Anterior cingulate cortex (tissue), 58 donors: ENCODE data around the gene SNX24.
"Not testable (repeated sequence)": the region's sequence is repeated elsewhere in the genome, so short reads cannot be mapped to it uniquely, and the experiment has no call there.

Experiments used
- DNase-seq, 58 donors: peaks; one replicate each; lab custom pipeline; 2025; lab: John Stamatoyannopoulos, UW

Gene SNX24

GRCh38 chr5:122845229-122846050 is at the start of gene SNX24:
Gene SNX24 (plus strand): TSS chr5:122845613. CDS start chr5:122845634, 21 bp downstream.
- peak in 57 of 58 donors; percentile 20 to 86 (median 71) for DNase-seq

- DNase-seq = no peak
These were observed 39.9 kb upstream of the SNX24 start for GRCh38 chr5:122805481-122805880.

- DNase-seq = no peak
These were observed 35.0 kb upstream of the SNX24 start for GRCh38 chr5:122810405-122810804.

GRCh38 chr5:122815218-122815767 is 30.1 kb upstream of the SNX24 start:
- DNase-seq = no peak

GRCh38 chr5:122816756-122817155 is 28.7 kb upstream of the SNX24 start:
- DNase-seq = no peak

- DNase-seq = no peak
These were observed 13.4 kb upstream of the SNX24 start for GRCh38 chr5:122831984-122832383.

- DNase-seq = no peak
These were observed 9.7 kb upstream of the SNX24 start for GRCh38 chr5:122835681-122836080.

- DNase-seq = no peak
These were observed 8.5 kb upstream of the SNX24 start for GRCh38 chr5:122836947-122837346.

- DNase-seq = no peak
These were observed 5.7 kb upstream of the SNX24 start for GRCh38 chr5:122839731-122840130.

- DNase-seq = no peak
These were observed 3.3 kb upstream of the SNX24 start for GRCh38 chr5:122842016-122842580.

GRCh38 chr5:122844136-122844909 is 1.1 kb upstream of the SNX24 start:
- DNase-seq = no peak

- peak in 5 of 58 donors; percentile 33 to 60 (median 54) for DNase-seq
These were observed 544 bp upstream of the SNX24 start for GRCh38 chr5:122844910-122845228.

- no peak for DNase-seq
These were observed 688 bp downstream of the SNX24 start for GRCh38 chr5:122846051-122846550.

GRCh38 chr5:122847687-122848081 is 2.3 kb downstream of the SNX24 start:
- DNase-seq = no peak

- no peak for DNase-seq
These were observed 4.4 kb downstream of the SNX24 start for GRCh38 chr5:122849771-122850170.

GRCh38 chr5:122857538-122857937 is 12.1 kb downstream of the SNX24 start:
- DNase-seq = not testable (repeated sequence)

GRCh38 chr5:122858451-122858850 is 13.0 kb downstream of the SNX24 start:
- no peak for DNase-seq

GRCh38 chr5:122863240-122863639 is 17.8 kb downstream of the SNX24 start:
- no peak for DNase-seq

GRCh38 chr5:122863721-122864120 is 18.3 kb downstream of the SNX24 start:
- DNase-seq = no peak

GRCh38 chr5:122864400-122864799 is 19.0 kb downstream of the SNX24 start:
- DNase-seq = no peak

GRCh38 chr5:122864842-122865241 is 19.4 kb downstream of the SNX24 start:
- no peak for DNase-seq
